ENCODE measurements around the gene ZFAND3. TPM values are rescaled to one million over a fixed set of nuclear protein-coding genes. Genes with fewer than 3 reads are reported as not detected.

ZFAND3 gene
- total RNA-seq, 4 donors from 2014 or later = 43.5 to 73.1 (median 49.0) TPM

DNA sequence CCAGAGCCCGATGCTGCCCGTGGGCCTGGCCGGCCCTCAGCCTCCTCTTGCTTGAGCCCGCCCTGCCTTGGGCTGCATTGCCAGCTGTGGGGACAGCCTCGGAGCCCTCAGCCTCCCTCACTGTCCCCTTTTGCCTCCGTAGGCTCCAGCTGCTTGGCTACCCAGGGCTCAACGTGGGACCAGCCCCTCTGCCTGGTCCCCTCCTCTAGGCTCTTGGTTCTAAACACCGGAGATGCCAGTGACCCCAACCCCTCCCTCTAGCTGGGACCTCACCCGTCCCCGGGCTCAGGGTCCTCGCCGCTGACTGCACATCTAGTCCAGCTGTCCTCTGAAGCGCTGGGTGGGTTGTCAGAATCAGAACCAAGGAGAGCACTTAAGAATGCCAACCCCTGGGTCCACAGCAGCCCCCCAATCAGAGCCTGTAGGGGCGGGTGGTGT, 345.2 kb downstream of the ZFAND3 start:
- TF ChIP-seq, protein P1, sequence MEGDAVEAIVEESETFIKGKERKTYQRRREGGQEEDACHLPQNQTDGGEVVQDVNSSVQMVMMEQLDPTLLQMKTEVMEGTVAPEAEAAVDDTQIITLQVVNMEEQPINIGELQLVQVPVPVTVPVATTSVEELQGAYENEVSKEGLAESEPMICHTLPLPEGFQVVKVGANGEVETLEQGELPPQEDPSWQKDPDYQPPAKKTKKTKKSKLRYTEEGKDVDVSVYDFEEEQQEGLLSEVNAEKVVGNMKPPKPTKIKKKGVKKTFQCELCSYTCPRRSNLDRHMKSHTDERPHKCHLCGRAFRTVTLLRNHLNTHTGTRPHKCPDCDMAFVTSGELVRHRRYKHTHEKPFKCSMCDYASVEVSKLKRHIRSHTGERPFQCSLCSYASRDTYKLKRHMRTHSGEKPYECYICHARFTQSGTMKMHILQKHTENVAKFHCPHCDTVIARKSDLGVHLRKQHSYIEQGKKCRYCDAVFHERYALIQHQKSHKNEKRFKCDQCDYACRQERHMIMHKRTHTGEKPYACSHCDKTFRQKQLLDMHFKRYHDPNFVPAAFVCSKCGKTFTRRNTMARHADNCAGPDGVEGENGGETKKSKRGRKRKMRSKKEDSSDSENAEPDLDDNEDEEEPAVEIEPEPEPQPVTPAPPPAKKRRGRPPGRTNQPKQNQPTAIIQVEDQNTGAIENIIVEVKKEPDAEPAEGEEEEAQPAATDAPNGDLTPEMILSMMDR (IDR thresholded peaks at IDR 0.05; ENCODE audit: low read depth) = no peak

DNA sequence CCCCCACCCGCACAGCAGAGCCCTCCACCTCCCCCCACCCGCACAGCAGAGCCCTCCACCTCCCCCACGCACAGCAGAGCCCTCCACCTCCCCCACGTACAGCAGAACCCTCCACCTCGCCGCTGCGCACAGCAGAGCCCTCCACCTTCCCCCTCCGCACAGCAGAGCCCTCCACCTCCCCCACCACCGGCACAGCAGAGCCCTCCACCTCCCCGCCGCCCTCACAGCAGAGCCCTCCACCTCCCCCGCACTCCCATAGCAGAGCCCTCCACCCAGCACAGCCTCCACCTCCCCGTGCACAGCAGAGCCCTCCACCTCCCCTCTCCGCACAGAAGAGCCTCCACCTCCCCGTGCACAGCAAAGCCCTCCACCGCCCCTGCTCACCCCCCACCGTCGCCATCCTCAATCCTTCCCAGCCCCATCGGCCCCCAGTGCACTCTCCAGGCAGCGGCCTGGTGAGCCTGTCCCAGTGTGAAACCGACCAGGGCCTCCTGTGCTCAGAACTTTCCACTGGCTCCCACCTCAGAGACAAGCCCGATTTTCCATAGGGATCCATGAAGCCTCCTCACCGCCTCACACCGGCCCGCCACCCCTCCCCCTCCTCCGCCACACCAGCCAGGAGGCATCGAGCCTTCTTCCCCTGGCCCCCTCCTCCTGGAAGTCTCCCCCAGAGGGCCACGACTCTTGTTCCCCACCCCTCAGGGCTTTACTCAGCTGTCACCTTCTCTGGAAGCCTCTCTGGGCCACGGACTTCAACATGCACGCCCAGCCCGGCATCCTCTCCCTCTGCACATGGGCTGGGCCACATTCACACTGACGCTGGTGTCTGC, 347.1 kb downstream of the ZFAND3 start:
- TF ChIP-seq, protein P1 (IDR thresholded peaks at IDR 0.05; ENCODE audit: low read depth) = no peak

DNA sequence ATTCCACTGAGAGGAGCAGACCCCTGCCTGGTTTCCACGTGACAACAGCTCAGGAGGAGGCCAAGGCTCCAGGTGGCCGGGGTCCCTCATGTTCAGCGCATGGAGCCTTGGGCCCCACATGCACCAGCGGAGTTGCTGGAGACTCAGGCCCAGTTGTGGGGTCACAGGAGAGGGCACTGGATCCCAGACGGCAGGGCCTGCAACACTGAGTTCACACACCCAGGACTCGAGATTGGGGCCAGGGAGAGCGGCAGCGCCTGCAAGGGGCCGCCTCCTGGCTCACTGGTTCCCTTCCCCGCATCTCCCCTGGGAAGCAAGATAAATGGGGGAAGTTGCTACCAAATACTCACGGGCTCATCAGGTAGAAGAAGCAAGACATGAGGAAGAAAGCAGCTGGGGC, 348.1 kb downstream of the ZFAND3 start:
- TF ChIP-seq, protein P1 (IDR thresholded peaks at IDR 0.05; ENCODE audit: low read depth) = no peak

DNA sequence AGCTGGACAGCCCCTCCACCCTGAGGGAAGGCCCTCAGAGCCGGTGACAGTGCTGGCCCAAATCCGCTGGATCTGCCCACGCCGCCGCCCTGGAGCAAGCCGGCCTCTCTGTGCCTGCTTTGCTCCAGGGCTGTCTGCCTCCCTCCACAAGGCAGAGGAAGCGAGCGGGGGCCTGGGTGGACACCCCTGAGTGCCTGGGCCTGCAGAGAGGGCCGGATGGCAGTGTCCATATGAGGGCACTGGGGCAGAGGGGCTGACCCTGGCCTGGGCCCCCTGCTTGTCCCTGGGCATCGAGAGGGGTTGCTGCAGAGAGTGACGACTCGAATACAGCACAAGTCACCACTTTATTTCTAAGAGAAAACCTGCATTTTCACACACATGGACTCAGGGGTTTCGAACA, 348.6 kb downstream of the ZFAND3 start:
- TF ChIP-seq, protein P1 (IDR thresholded peaks at IDR 0.05; ENCODE audit: low read depth) = no peak

DNA sequence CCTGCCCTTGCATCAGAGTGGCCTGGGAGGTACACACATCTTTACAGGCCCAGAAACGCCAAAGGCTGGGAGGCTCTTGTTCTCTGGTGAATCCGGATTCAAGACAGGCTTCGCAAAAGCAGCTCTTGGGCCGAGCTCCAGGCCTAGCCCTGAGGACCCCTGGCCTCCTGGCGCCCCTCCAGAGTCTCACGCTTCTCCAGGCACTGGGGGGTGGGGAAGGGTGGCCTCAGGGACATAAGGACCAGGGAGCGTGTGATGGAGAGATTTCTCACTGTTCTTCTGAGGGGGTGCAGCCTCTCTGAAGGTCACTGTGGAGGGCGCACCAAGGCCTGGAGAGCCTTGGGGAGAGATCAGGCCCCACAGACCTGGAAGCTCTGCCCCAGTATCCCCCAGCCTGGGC, 349.2 kb downstream of the ZFAND3 start:
- TF ChIP-seq, protein P1 (IDR thresholded peaks at IDR 0.05; ENCODE audit: low read depth) = no peak

DNA sequence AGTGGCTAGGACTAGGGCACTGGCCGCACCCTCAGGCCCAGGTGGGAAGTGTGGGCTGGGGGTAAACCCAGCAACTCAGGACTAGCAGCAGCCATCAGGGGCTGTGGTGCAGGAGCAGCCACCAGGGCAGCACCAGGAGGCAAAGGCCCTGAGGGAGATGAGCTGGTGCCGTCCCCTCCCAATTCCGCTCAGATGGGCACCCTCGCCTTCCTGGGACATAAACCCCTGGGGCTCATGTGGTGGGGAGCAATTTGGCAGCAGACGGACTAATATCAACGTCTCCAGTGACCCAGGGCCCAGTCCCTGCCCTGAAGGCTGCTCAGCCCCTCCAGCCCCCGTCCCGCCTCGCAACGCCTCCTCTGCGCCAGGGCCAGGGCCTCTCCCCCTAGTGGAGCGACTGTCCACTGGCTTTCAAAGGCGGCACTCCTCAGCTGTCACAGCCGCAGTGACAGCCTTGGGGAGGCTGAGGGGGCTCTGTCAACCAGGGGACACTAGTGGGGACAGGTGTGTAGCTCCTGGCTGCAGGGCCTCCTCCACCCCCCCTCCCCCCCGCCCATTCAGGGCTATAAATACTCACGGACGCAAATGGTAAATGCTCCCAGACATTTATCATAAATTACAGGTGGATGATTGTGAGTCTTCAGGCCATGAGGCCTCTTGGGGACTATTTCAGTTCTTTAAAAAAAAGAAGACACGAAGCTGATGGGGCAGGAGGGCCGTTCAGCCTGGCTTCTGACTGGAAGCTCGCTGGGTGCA, 349.9 kb downstream of the ZFAND3 start:
- TF ChIP-seq, protein P1 (IDR thresholded peaks at IDR 0.05; ENCODE audit: low read depth) = no peak

DNA sequence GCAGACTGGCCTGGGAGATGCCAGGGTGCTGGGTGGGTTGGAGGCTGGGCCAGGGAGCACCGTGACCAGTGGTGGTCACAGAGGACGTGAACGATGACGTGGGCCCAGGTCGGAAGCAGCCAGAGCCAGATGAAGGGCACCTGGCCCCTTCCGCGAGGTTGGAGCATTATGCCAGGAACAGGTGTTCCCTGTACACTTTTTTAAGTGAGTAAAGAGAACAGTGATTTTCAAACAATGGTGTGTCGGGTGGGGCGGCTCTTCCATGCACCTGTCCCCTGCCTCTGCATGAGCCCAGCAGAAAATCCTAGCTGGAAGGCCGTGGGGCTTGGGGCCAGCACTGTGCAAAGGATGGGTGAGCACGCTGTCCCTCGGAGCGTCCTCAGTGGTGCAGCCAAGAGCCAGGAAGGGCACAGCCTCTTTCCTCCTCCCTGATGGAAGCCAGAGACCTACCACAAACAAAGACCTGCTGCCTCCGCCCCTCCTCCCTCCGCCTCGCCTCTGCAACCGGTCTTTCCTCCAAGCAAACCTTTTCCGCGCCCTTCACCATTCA, 350.5 kb downstream of the ZFAND3 start:
- TF ChIP-seq, protein P1 (IDR thresholded peaks at IDR 0.05; ENCODE audit: low read depth) = no peak
